Measurements from ENCODE around the gene LTBR.
A peak's percentile ranks its signal among the peaks of the same experiment; 100 is the strongest.
"Not testable (repeated sequence)": the region's sequence is repeated elsewhere in the genome, so short reads cannot be mapped to it uniquely, and the experiment has no call there.

Gene LTBR

DNA sequence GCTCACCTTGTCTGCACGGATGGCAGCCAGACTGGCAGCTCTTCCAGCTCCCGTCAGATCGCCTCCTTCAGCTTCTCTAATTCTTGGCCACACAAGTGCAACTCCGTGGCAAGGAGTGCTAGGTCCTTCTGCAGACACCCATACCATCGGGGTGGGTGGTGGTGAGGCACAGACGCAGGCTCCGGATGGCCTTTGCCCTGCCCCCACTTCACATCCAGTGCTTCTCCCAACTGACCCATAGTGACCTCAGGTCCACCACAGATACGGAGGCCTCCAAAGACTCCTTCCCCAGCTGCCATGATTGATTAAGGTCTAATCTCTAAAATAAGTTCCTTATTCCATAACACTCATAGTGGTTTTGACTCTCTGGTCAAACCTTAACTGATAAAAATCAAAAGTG, 40.9 kb downstream of the LTBR start:
- H3K18ac ChIP-seq (ENCODE audit: low read length) = peak overlapping the region; percentile 40
- no peaks in the 10 kb centered on the region for H3K79me1 ChIP-seq (ENCODE audit: low read depth, low read length)
- H4K8ac ChIP-seq (ENCODE audit: low read depth, low read length) = no peak overlapping the region
- H2BK120ac ChIP-seq (ENCODE audit: low read depth, low read length) = no peak overlapping the region
- no peak overlapping the region for H3K14ac ChIP-seq (ENCODE audit: low read length)
- peaks cover 1 to 4% of the 10 kb centered on the region in 2 donors for H3K4me1 ChIP-seq (ENCODE audit: control insufficient read depth in 2 of 2, insufficient read depth in 1 of 2, low read depth in 1 of 2, low read length in 2 of 2)
- no peaks in the 10 kb centered on the region for H3K9me3 ChIP-seq (replicated peaks in 1 of 2; ENCODE audit: control insufficient read depth in 2 of 2, insufficient read depth in 1 of 2, low read depth in 1 of 2, low read length in 2 of 2)
- H4K91ac ChIP-seq (ENCODE audit: low read depth, low read length, poor library complexity) = no peak overlapping the region
- no peak overlapping the region for H3K4me2 ChIP-seq (ENCODE audit: insufficient read depth, low read length, poor library complexity, severe bottlenecking)
- no peak for DNase-seq (ENCODE audit: low spot score)
- no peak overlapping the region for H3K4ac ChIP-seq (ENCODE audit: low read length)
- H2BK5ac ChIP-seq (ENCODE audit: low read length) = no peak overlapping the region
- H3K27ac ChIP-seq (replicated peaks; ENCODE audit: low read length) = no peak overlapping the region
- no peak overlapping the region for H3K9ac ChIP-seq (ENCODE audit: low read depth, low read length, poor library complexity)
- H2AK5ac ChIP-seq (ENCODE audit: low read depth, low read length) = peak overlapping the region; percentile 51
- no peak overlapping the region for H2AFZ ChIP-seq (ENCODE audit: low read length)
- H2BK15ac ChIP-seq (ENCODE audit: low read length) = no peak overlapping the region
- no CpG with 5 or more reads among the region's 8 CpGs for WGBS, 2 donors (ENCODE audit: extremely low coverage in 2 of 2, insufficient read length in 2 of 2, insufficient replicate concordance in 1 of 2)
- H3K36me3 ChIP-seq (replicated peaks in 1 of 2; ENCODE audit: control insufficient read depth in 2 of 2, insufficient read depth in 2 of 2, low read length in 2 of 2) = no peaks in the 10 kb centered on the region
- no peak overlapping the region for H3K23ac ChIP-seq (ENCODE audit: low read depth, low read length, poor library complexity)
- no peaks in the 10 kb centered on the region for H3K27me3 ChIP-seq (ENCODE audit: control insufficient read depth in 3 of 3, insufficient read depth in 3 of 3, low read depth in 1 of 3, low read length in 3 of 3)
- no peak overlapping the region for H2BK12ac ChIP-seq (ENCODE audit: low read length)
- H3K4me3 ChIP-seq (ENCODE audit: low read length in 2 of 2) = no peak overlapping the region

GRCh38 chr12:6425590-6426531, 41.9 kb downstream of the LTBR start:
- Histone ChIP-seq H2BK120ac (ENCODE audit: low read depth, low read length) (no peak overlapping the region), H2BK5ac (ENCODE audit: low read length) (no peak overlapping the region), H4K91ac (ENCODE audit: low read depth, low read length, poor library complexity) (no peak overlapping the region), H3K4me2 (ENCODE audit: insufficient read depth, low read length, poor library complexity, severe bottlenecking) (no peak overlapping the region), H3K4me1 (ENCODE audit: control insufficient read depth in 2 of 2, insufficient read depth in 1 of 2, low read depth in 1 of 2, low read length in 2 of 2) (peaks cover 8 to 13% of the 10 kb centered on the region in 2 donors), H3K36me3 (replicated peaks in 1 of 2; ENCODE audit: control insufficient read depth in 2 of 2, insufficient read depth in 2 of 2, low read length in 2 of 2) (no peaks in the 10 kb centered on the region), H3K4ac (ENCODE audit: low read length) (no peak overlapping the region), H2BK15ac (ENCODE audit: low read length) (no peak overlapping the region), H3K27ac (replicated peaks; ENCODE audit: low read length) (no peak overlapping the region), H4K8ac (ENCODE audit: low read depth, low read length) (no peak overlapping the region), H3K9ac (ENCODE audit: low read depth, low read length, poor library complexity) (no peak overlapping the region), H3K27me3 (ENCODE audit: control insufficient read depth in 3 of 3, insufficient read depth in 3 of 3, low read depth in 1 of 3, low read length in 3 of 3) (no peaks in the 10 kb centered on the region), H3K9me3 (replicated peaks in 1 of 2; ENCODE audit: control insufficient read depth in 2 of 2, insufficient read depth in 1 of 2, low read depth in 1 of 2, low read length in 2 of 2) (no peaks in the 10 kb centered on the region), H2AFZ (ENCODE audit: low read length) (peak overlapping the region; percentile 8), H3K23ac (ENCODE audit: low read depth, low read length, poor library complexity) (peak overlapping the region; percentile 80), H3K18ac (ENCODE audit: low read length) (peak overlapping the region; percentile 40), H3K14ac (ENCODE audit: low read length) (no peak overlapping the region), H2AK5ac (ENCODE audit: low read depth, low read length) (no peak overlapping the region), H3K4me3 (ENCODE audit: low read length in 2 of 2) (no peak overlapping the region), H2BK12ac (ENCODE audit: low read length) (peak overlapping the region; percentile 35), H3K79me1 (ENCODE audit: low read depth, low read length) (no peaks in the 10 kb centered on the region)
- DNase-seq (ENCODE audit: low spot score) = no peak
- WGBS, 2 donors (ENCODE audit: extremely low coverage in 2 of 2, insufficient read length in 2 of 2, insufficient replicate concordance in 1 of 2) = no CpG with 5 or more reads among the region's 23 CpGs

GRCh38 chr12:6426882-6427671, 43.1 kb downstream of the LTBR start:
- no peak overlapping the region for H2BK15ac ChIP-seq (ENCODE audit: low read length)
- H2BK5ac ChIP-seq (ENCODE audit: low read length) = no peak overlapping the region
- H3K14ac ChIP-seq (ENCODE audit: low read length) = no peak overlapping the region
- H3K18ac ChIP-seq (ENCODE audit: low read length) = no peak overlapping the region
- no peaks in the 10 kb centered on the region for H3K79me1 ChIP-seq (ENCODE audit: low read depth, low read length)
- H3K9ac ChIP-seq (ENCODE audit: low read depth, low read length, poor library complexity) = no peak overlapping the region
- H3K9me3 ChIP-seq (replicated peaks in 1 of 2; ENCODE audit: control insufficient read depth in 2 of 2, insufficient read depth in 1 of 2, low read depth in 1 of 2, low read length in 2 of 2) = no peaks in the 10 kb centered on the region
- H3K27me3 ChIP-seq (ENCODE audit: control insufficient read depth in 3 of 3, insufficient read depth in 3 of 3, low read depth in 1 of 3, low read length in 3 of 3) = no peaks in the 10 kb centered on the region
- no peak for DNase-seq (ENCODE audit: low spot score)
- no peak overlapping the region for H3K4me2 ChIP-seq (ENCODE audit: insufficient read depth, low read length, poor library complexity, severe bottlenecking)
- no peak overlapping the region for H2AK5ac ChIP-seq (ENCODE audit: low read depth, low read length)
- peaks cover 8 to 15% of the 10 kb centered on the region in 2 donors for H3K4me1 ChIP-seq (ENCODE audit: control insufficient read depth in 2 of 2, insufficient read depth in 1 of 2, low read depth in 1 of 2, low read length in 2 of 2)
- H3K36me3 ChIP-seq (replicated peaks in 1 of 2; ENCODE audit: control insufficient read depth in 2 of 2, insufficient read depth in 2 of 2, low read length in 2 of 2) = no peaks in the 10 kb centered on the region
- H4K8ac ChIP-seq (ENCODE audit: low read depth, low read length) = no peak overlapping the region
- no peak overlapping the region for H3K4ac ChIP-seq (ENCODE audit: low read length)
- no peak overlapping the region for H2BK12ac ChIP-seq (ENCODE audit: low read length)
- no peak overlapping the region for H3K4me3 ChIP-seq (ENCODE audit: low read length in 2 of 2)
- H4K91ac ChIP-seq (ENCODE audit: low read depth, low read length, poor library complexity) = no peak overlapping the region
- H2BK120ac ChIP-seq (ENCODE audit: low read depth, low read length) = no peak overlapping the region
- no peak overlapping the region for H3K27ac ChIP-seq (replicated peaks; ENCODE audit: low read length)
- H2AFZ ChIP-seq (ENCODE audit: low read length) = peak overlapping the region; percentile 87
- no CpG with 5 or more reads among the region's 14 CpGs for WGBS, 2 donors (ENCODE audit: extremely low coverage in 2 of 2, insufficient read length in 2 of 2, insufficient replicate concordance in 1 of 2)
- no peak overlapping the region for H3K23ac ChIP-seq (ENCODE audit: low read depth, low read length, poor library complexity)

DNA sequence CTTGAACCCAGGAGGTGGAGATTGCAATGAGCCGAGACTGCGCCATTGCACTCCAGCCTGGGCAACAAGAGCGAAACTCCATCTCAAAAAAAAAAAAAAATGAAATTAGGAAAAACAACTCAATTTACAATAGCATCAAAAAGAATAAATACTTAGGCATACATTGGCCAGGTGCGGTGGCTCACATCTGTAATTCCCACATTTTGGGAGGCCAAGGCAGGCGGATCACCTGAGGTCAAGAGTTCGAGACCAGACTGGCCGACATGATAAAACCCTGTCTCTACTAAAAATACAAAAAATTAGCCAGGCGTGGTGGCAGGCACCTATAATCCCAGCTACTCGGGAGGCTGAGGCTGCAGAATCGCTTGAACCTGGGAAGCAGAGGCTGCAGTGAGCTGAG, 43.8 kb downstream of the LTBR start:
- H2BK12ac ChIP-seq (ENCODE audit: low read length); H3K27ac ChIP-seq (replicated peaks; ENCODE audit: low read length); H3K23ac ChIP-seq (ENCODE audit: low read depth, low read length, poor library complexity); H3K14ac ChIP-seq (ENCODE audit: low read length); H3K79me1 ChIP-seq (ENCODE audit: low read depth, low read length); H3K9me3 ChIP-seq (replicated peaks in 1 of 2; ENCODE audit: control insufficient read depth in 2 of 2, insufficient read depth in 1 of 2, low read depth in 1 of 2, low read length in 2 of 2); H3K36me3 ChIP-seq (replicated peaks in 1 of 2; ENCODE audit: control insufficient read depth in 2 of 2, insufficient read depth in 2 of 2, low read length in 2 of 2); H3K27me3 ChIP-seq (ENCODE audit: control insufficient read depth in 3 of 3, insufficient read depth in 3 of 3, low read depth in 1 of 3, low read length in 3 of 3); H4K8ac ChIP-seq (ENCODE audit: low read depth, low read length); H2BK120ac ChIP-seq (ENCODE audit: low read depth, low read length); H2BK5ac ChIP-seq (ENCODE audit: low read length); H2AFZ ChIP-seq (ENCODE audit: low read length); H3K4me2 ChIP-seq (ENCODE audit: insufficient read depth, low read length, poor library complexity, severe bottlenecking); H3K4me3 ChIP-seq (ENCODE audit: low read length in 2 of 2); H3K9ac ChIP-seq (ENCODE audit: low read depth, low read length, poor library complexity); H2AK5ac ChIP-seq (ENCODE audit: low read depth, low read length); H3K4ac ChIP-seq (ENCODE audit: low read length); DNase-seq (ENCODE audit: low spot score); H2BK15ac ChIP-seq (ENCODE audit: low read length); H4K91ac ChIP-seq (ENCODE audit: low read depth, low read length, poor library complexity); H3K18ac ChIP-seq (ENCODE audit: low read length): not testable (repeated sequence)
- H3K4me1 ChIP-seq (ENCODE audit: control insufficient read depth in 2 of 2, insufficient read depth in 1 of 2, low read depth in 1 of 2, low read length in 2 of 2) = peaks cover 8 to 15% of the 10 kb centered on the region in 2 donors
- WGBS, 2 donors (ENCODE audit: extremely low coverage in 2 of 2, insufficient read length in 2 of 2, insufficient replicate concordance in 1 of 2) = no CpG with 5 or more reads among the region's 10 CpGs
